ENCODE results near the gene MSANTD3.

GRCh38 chr9:100447041-100447440, 20.1 kb downstream of the MSANTD3 start:
- TF ChIP-seq CTCF (IDR thresholded peaks at IDR 0.05; ENCODE audit: low read depth, low read length, missing input control), result no peak
- no peak for TF ChIP-seq HNF4A (conservative IDR thresholded peaks at IDR 0.05)
- no peak for TF ChIP-seq JUND (IDR thresholded peaks at IDR 0.05)
- TF ChIP-seq RAD21 (IDR thresholded peaks at IDR 0.05), result no peak
